HEK293T (cell line): ENCODE results near the gene CAMKK1.

Source experiments
- BHLHE40 ChIP-seq: fragments of 450-650 bp; IDR thresholded peaks from 2 replicates; pipeline ENCODE4 v1.6.1; 2016; ENCODE audit warnings: mild to moderate bottlenecking, moderate library complexity, borderline replicate concordance
- FOXA1 ChIP-seq: fragments of 450-650 bp; IDR thresholded peaks from 2 replicates; pipeline ENCODE4 v1.6.1; 2016; ENCODE audit warnings: mild to moderate bottlenecking
- FOXK2 ChIP-seq: fragments of 450-650 bp; IDR thresholded peaks from 2 replicates; pipeline ENCODE4 v1.6.1; 2016; ENCODE audit warnings: mild to moderate bottlenecking
- FOXM1 ChIP-seq: fragments of 450-650 bp; IDR thresholded peaks from 2 replicates; pipeline ENCODE4 v1.6.1; 2017; ENCODE audit warnings: mild to moderate bottlenecking, borderline replicate concordance
- HDGF ChIP-seq: fragments of 450-650 bp; IDR thresholded peaks from 2 replicates; pipeline ENCODE4 v1.6.1; 2017; ENCODE audit warnings: antibody characterized with exemption, borderline replicate concordance
- L3MBTL2 ChIP-seq: fragments of 450-650 bp; conservative IDR thresholded peaks from 2 replicates; pipeline ENCODE4 v1.6.1; 2016; ENCODE audit warnings: mild to moderate bottlenecking
- SP1 ChIP-seq: fragments of 450-650 bp; IDR thresholded peaks from 2 replicates; pipeline ENCODE4 v1.6.1; 2017
- SUZ12 ChIP-seq: fragments of 450-650 bp; IDR thresholded peaks from 2 replicates; pipeline ENCODE4 v1.6.1; 2016; ENCODE audit warnings: mild to moderate bottlenecking

DNA sequence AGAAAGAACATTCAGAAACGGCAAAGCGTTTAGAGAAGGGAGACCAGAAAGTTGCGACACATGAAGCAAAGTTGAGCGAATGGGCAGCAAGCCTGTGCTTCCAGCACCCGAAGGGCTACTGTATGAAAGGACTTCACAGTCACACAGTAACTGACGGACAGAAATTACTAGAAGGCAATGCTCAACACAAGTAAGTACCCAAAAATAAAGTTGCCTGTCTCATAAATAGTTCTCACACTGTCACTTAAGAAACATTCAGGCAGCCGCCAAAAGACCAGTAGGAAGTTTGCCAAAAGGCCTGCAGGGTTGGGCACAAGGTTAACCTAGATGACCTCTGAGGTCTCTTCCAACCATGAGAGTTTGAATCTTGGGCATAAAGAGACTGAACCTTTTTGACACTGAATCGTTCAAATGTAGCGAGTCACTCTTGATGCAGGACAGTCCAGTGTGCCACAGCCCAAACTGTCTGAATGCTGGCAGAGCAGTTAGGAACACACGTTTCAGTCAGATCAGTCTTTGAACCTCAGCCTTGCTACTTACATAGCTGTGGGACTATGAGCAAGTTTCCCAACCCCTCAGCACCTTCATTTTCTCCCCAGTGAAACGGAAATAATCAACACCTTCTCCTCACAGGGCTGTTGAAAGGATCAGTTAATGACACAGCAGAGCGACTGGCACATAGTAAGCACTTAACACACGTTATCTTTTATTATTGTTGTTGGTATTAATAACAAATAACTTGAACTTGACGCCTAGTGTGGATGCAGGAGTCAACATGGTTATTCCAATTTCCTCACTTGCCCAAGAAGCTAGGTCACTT, 57.2 kb downstream of the CAMKK1 start:
- no peak for TF ChIP-seq FOXA1
- no peak for TF ChIP-seq BHLHE40
- no peak for TF ChIP-seq HDGF
- no peak for TF ChIP-seq SP1
- TF ChIP-seq FOXK2: no peak
- no peak for TF ChIP-seq SUZ12
- no peak for TF ChIP-seq FOXM1
- TF ChIP-seq L3MBTL2: no peak
